Kidney (tissue), 14 donors: ENCODE measurements around the gene CCDC187. TPM values are rescaled to one million over a fixed set of nuclear protein-coding genes. Genes with fewer than 3 reads are reported as not detected.

Experiments used
- DNase-seq, 5 donors: peaks; one replicate each; pipeline ENCODE4 v3.0.0-alpha.2; 2013 to 2020
- FAIRE-seq: peaks from 2 replicates; lab custom pipeline; 2012; peaks lifted over from hg19 to GRCh38; lab: Jason Lieb, UNC
- H3K27ac ChIP-seq, 2 donors: one replicate each; pipeline ENCODE4 v1.7.0; 2013; ENCODE audit warnings: low read depth in 2 of 2, low read length in 2 of 2, inconsistent platforms in 1 of 2
- H3K27me3 ChIP-seq: one replicate; pipeline ENCODE4 v1.7.1; 2013; ENCODE audit warnings: low read length, inconsistent platforms; ENCODE audit not compliant: control insufficient read depth, insufficient read depth
- H3K36me3 ChIP-seq, 3 donors: one replicate each; pipeline versions ENCODE4 v1.7.0 to v1.7.1; 2013; ENCODE audit warnings: low read length in 3 of 3, control low read depth in 1 of 3, inconsistent platforms in 1 of 3; ENCODE audit not compliant: insufficient read depth in 3 of 3, control insufficient read depth in 2 of 3
- H3K4me1 ChIP-seq, 3 donors: one replicate each; pipeline versions ENCODE4 v1.7.0 to v1.7.1; 2013; ENCODE audit warnings: low read length in 3 of 3, inconsistent platforms in 1 of 3, low read depth in 1 of 3; ENCODE audit not compliant: control insufficient read depth in 2 of 3, insufficient read depth in 2 of 3
- H3K4me3 ChIP-seq, 3 donors: one replicate each; pipeline versions ENCODE4 v1.7.0 to v1.8.1; 2013; ENCODE audit warnings: low read length in 3 of 3, control low read depth in 1 of 3, inconsistent platforms in 1 of 3
- H3K9ac ChIP-seq, 3 donors: one replicate each; pipeline versions ENCODE4 v1.7.0 to v1.7.1; 2013; ENCODE audit warnings: low read length in 3 of 3, control low read depth in 1 of 3, inconsistent platforms in 1 of 3
- H3K9me3 ChIP-seq, 3 donors: one replicate each; pipeline versions ENCODE4 v1.7.0 to v1.7.1; 2013; ENCODE audit warnings: low read length in 3 of 3, control low read depth in 1 of 3, inconsistent platforms in 1 of 3; ENCODE audit not compliant: control insufficient read depth in 2 of 3, insufficient read depth in 1 of 3
- CTCF ChIP-seq: IDR thresholded peaks from 3 replicates; pipeline ENCODE4 v1.5.1; 2012; ENCODE audit warnings: mild to moderate bottlenecking, moderate library complexity, borderline replicate concordance; ENCODE audit not compliant: insufficient read depth; ENCODE audit errors: extremely low read depth
- intact Hi-C: fragments of 100-400 bp; cut with DNase I; formaldehyde crosslinking; loops from one replicate; pipeline ENCODE4 v1.11.1; 2022
- polyA plus RNA-seq: library from polyadenylated mRNA; stranded (reverse); fragments of 350-450 nt; fragmentation: Illumina TruSeq; extraction: RNeasy Lipid Tissue Mini Kit (QIAGEN cat#74804); gene quantifications from one replicate; pipeline ENCODE4 v1.2.3, GENCODE V29; 2014; ENCODE audit warnings: low read depth, low replicate concordance; ENCODE audit not compliant: insufficient read depth
- total RNA-seq: library from RNA; stranded (reverse); fragmentation: NEBNext Ultra II Directional; extraction: Animal tissue kit (Norgen Biotek cat#: 25700); gene quantifications from one replicate; pipeline ENCODE4 v1.2.1, GENCODE V29; 2021
- donor health status: control.
- donor health status: control.
- donor health status: control.
- donor health status: control.
- donor health status: control.
- donor health status: DM: yes; HTN: yes; CAD: no.
- donor health status: Normal renal cell carcinoma (clear cell type).

The CCDC187 gene
- total and polyA plus RNA-seq, 2 donors from 2014 or later: 0.84 to 2.3 TPM

GRCh38 chr9:136305804-136306203, 1.9 kb upstream of the CCDC187 start:
- DNase-seq (peak in 1 of 5 donors; percentile 60), FAIRE-seq (no peak)
- Histone ChIP-seq H3K4me3 (no peak overlapping the region), H3K36me3 (peaks cover 0 to 2% (median 0%) of the 10 kb centered on the region in 3 donors), H3K9me3 (peaks cover 0 to 6% (median 0%) of the 10 kb centered on the region in 3 donors), H3K27me3 (no peaks in the 10 kb centered on the region), H3K27ac (no peak overlapping the region), H3K9ac (no peak overlapping the region), H3K4me1 (peaks cover 0 to 11% (median 9%) of the 10 kb centered on the region in 3 donors)
- no peak for TF ChIP-seq CTCF
- intact Hi-C loops: no loop called here

- peaks cover 0 to 6% (median 0%) of the 10 kb centered on the region in 3 donors for H3K9me3 ChIP-seq
- peaks cover 0 to 10% (median 9%) of the 10 kb centered on the region in 3 donors for H3K4me1 ChIP-seq
- intact Hi-C loops: no loop called here
- peak in 1 of 5 donors; percentile 48 for DNase-seq
- no peak for TF ChIP-seq CTCF
- no peak overlapping the region for H3K9ac ChIP-seq
- no peak overlapping the region for H3K4me3 ChIP-seq
- no peak for FAIRE-seq
- no peaks in the 10 kb centered on the region for H3K27me3 ChIP-seq
- H3K27ac ChIP-seq: no peak overlapping the region
- H3K36me3 ChIP-seq: peaks cover 0 to 2% (median 0%) of the 10 kb centered on the region in 3 donors
These were observed 1.1 kb upstream of the CCDC187 start for GRCh38 chr9:136304981-136305380.

- FAIRE-seq (no peak), DNase-seq (peak in 2 of 5 donors; percentile 43 to 70)
- H3K9ac ChIP-seq: no peak overlapping the region
- H3K4me1 ChIP-seq: peaks cover 0 to 6% (median 5%) of the 10 kb centered on the region in 3 donors
- peaks cover 0 to 2% (median 0%) of the 10 kb centered on the region in 3 donors for H3K36me3 ChIP-seq
- no peak overlapping the region for H3K27ac ChIP-seq
- no peak for TF ChIP-seq CTCF
- intact Hi-C loops: no loop called here
- H3K9me3 ChIP-seq: peaks cover 0 to 4% (median 0%) of the 10 kb centered on the region in 3 donors
- H3K27me3 ChIP-seq: no peaks in the 10 kb centered on the region
- H3K4me3 ChIP-seq: no peak overlapping the region
These were observed 562 bp upstream of the CCDC187 start for GRCh38 chr9:136304456-136304855.
